Stimulated activated CD8-positive, alpha-beta memory T cell treated with anti-CD3 and anti-CD28 coated beads, Interleukin-7, amount 100 ng/mL, for 1 hour (primary cell): ENCODE results near the gene RPRD1A.
A peak's percentile ranks its signal among the peaks of the same experiment; 100 is the strongest.
"Not testable (repeated sequence)": the region's sequence is repeated elsewhere in the genome, so short reads cannot be mapped to it uniquely, and the experiment has no call there.

Experiments
- DNase-seq, 2 donors: peaks; one replicate each; pipeline ENCODE4 v3.0.0-alpha.2; 2020; ENCODE audit warnings: low read depth in 2 of 2

The RPRD1A gene

GRCh38 chr18:36067055-36067957 lies at the start of gene RPRD1A:
RPRD1A (minus strand) TSS chr18:36067559; CDS start chr18:36067404, 155 bp downstream.
- peak; percentile 96 to 97 for DNase-seq

- DNase-seq = not testable (repeated sequence)
Observed at GRCh38 chr18:36116771-36117170, 49.4 kb upstream of the RPRD1A start.

- DNase-seq = no peak
Observed at GRCh38 chr18:36114738-36115137, 47.4 kb upstream of the RPRD1A start.

GRCh38 chr18:36114251-36114650 lies 46.9 kb upstream of the RPRD1A start:
- DNase-seq = no peak

- DNase-seq = no peak
Observed at GRCh38 chr18:36112302-36112701, 44.9 kb upstream of the RPRD1A start.

GRCh38 chr18:36109737-36110136 lies 42.4 kb upstream of the RPRD1A start:
- DNase-seq = no peak

- DNase-seq = no peak
Observed at GRCh38 chr18:36108601-36109000, 41.2 kb upstream of the RPRD1A start.

- no peak for DNase-seq
Observed at GRCh38 chr18:36108196-36108595, 40.8 kb upstream of the RPRD1A start.

GRCh38 chr18:36107477-36107876 lies 40.1 kb upstream of the RPRD1A start:
- DNase-seq = no peak

- DNase-seq = no peak
Observed at GRCh38 chr18:36104749-36105148, 37.4 kb upstream of the RPRD1A start.

GRCh38 chr18:36101943-36102342 lies 34.6 kb upstream of the RPRD1A start:
- DNase-seq = no peak

- no peak for DNase-seq
Observed at GRCh38 chr18:36099311-36099710, 32.0 kb upstream of the RPRD1A start.

GRCh38 chr18:36096955-36097354 lies 29.6 kb upstream of the RPRD1A start:
- no peak for DNase-seq

- no peak for DNase-seq
Observed at GRCh38 chr18:36095936-36096519, 28.7 kb upstream of the RPRD1A start.

GRCh38 chr18:36094431-36094830 lies 27.1 kb upstream of the RPRD1A start:
- DNase-seq = no peak

GRCh38 chr18:36092116-36092515 lies 24.8 kb upstream of the RPRD1A start:
- not testable (repeated sequence) for DNase-seq

GRCh38 chr18:36089001-36089400 lies 21.6 kb upstream of the RPRD1A start:
- no peak for DNase-seq

- DNase-seq = no peak
Observed at GRCh38 chr18:36088256-36088655, 20.9 kb upstream of the RPRD1A start.

GRCh38 chr18:36086186-36086585 lies 18.8 kb upstream of the RPRD1A start:
- no peak for DNase-seq

- no peak for DNase-seq
Observed at GRCh38 chr18:36085195-36085594, 17.8 kb upstream of the RPRD1A start.

- no peak for DNase-seq
Observed at GRCh38 chr18:36083729-36084128, 16.4 kb upstream of the RPRD1A start.

GRCh38 chr18:36081118-36081517 lies 13.8 kb upstream of the RPRD1A start:
- DNase-seq = not testable (repeated sequence)
